Body of pancreas (tissue), 4 donors: ENCODE results near the gene AQP5.

Experiments
- CTCF ChIP-seq, 7 experiments: fragments of 450-650 bp in 4 of 7; fragments of 200-600 bp in 3 of 7; sonication (generic) in 3 of 7; IDR thresholded peaks; one replicate each; pipeline ENCODE4 v1.5.1; 2016 to 2019; ENCODE audit warnings: antibody characterized with exemption in 7 of 7
- POLR2A ChIP-seq, 3 donors: fragments of 450-650 bp; IDR thresholded peaks; one replicate each; pipeline ENCODE4 v1.6.1; 2016; ENCODE audit warnings: antibody characterized with exemption in 3 of 3, mild to moderate bottlenecking in 2 of 3

- TF ChIP-seq CTCF (IDR thresholded peaks at IDR 0.05), result no peak
- no peak for TF ChIP-seq POLR2A (IDR thresholded peaks at IDR 0.05)
These were observed 1.4 kb downstream of the AQP5 start for GRCh38 chr12:49962861-49963765.
